ENCODE measurements around the gene IFT25. TPM values are rescaled to one million over a fixed set of nuclear protein-coding genes. Genes with fewer than 3 reads are reported as not detected.

IFT25 gene
- total RNA-seq, 2 donors from 2014 or later: 34.8 to 56.7 TPM

DNA sequence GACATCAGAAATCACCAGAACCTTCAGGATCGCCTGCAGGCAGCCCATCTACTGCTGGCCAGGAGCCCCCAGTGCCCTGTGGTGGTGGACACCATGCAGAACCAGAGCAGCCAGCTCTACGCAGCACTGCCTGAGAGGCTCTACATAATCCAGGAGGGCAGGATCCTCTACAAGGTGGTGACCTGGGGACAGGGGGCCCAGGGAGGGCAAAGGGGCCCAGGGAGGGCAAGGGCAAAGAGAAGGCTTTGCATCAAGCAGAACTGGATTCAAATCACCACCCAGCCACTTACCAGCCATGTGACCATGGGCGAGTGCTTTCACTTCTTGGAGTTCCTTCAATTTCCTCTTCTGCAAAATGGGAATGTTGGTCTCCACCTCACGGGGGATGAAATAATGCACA is 39.4 kb downstream of the IFT25 start:
- Histone ChIP-seq H3K4me3 (ENCODE audit: low read length) (no peak overlapping the region), H3K27ac (ENCODE audit: low read depth, low read length) (no peak overlapping the region), H3K4me1 (ENCODE audit: control insufficient read depth, insufficient read depth, low read length) (peaks cover 5% of the 10 kb centered on the region), H3K9me3 (ENCODE audit: control insufficient read depth, low read length) (no peaks in the 10 kb centered on the region), H3K27me3 (ENCODE audit: control insufficient read depth, insufficient read depth, low read length, poor library complexity, severe bottlenecking) (no peaks in the 10 kb centered on the region), H3K9ac (ENCODE audit: extremely low read depth, low read length, poor library complexity, severe bottlenecking) (no peak overlapping the region), H3K36me3 (ENCODE audit: control insufficient read depth, insufficient read depth, low read length) (no peaks in the 10 kb centered on the region)
- Mint-ChIP-seq H3K27me3 (ENCODE audit: insufficient read depth) (no peaks in the 10 kb centered on the region), H3K4me3 (no peak overlapping the region), H3K4me1 (peaks cover 4% of the 10 kb centered on the region), H3K36me3 (ENCODE audit: low read depth) (no peaks in the 10 kb centered on the region), H3K27ac (no peak overlapping the region), H3K9me3 (no peaks in the 10 kb centered on the region)
- DNase-seq: no peak
- TF ChIP-seq, protein P1, sequence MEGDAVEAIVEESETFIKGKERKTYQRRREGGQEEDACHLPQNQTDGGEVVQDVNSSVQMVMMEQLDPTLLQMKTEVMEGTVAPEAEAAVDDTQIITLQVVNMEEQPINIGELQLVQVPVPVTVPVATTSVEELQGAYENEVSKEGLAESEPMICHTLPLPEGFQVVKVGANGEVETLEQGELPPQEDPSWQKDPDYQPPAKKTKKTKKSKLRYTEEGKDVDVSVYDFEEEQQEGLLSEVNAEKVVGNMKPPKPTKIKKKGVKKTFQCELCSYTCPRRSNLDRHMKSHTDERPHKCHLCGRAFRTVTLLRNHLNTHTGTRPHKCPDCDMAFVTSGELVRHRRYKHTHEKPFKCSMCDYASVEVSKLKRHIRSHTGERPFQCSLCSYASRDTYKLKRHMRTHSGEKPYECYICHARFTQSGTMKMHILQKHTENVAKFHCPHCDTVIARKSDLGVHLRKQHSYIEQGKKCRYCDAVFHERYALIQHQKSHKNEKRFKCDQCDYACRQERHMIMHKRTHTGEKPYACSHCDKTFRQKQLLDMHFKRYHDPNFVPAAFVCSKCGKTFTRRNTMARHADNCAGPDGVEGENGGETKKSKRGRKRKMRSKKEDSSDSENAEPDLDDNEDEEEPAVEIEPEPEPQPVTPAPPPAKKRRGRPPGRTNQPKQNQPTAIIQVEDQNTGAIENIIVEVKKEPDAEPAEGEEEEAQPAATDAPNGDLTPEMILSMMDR (conservative IDR thresholded peaks at IDR 0.05): no peak
- 92 to 100% methylated on average over 2 to 4 of the region's 4 CpGs for WGBS, 2 experiments (ENCODE audit: insufficient coverage in 1 of 2, insufficient read length in 1 of 2)

DNA sequence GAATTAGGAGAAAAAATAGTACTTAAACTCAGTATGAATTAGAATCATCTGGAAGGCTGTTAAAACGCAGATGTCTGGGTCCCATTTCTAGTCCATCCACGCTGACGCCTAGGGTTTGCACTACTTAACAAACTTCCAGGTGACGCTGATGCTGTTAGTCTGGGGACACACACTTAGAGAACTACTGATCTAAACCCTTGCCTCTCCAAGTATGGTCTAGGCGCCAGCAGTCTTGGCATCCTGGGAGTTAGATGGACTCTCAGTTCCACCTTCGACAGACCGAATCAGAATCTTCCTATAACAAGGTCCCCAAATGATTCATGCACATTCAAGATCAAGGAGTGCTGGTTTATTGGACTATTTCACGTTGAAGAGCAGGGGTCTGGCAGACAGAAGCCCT is 40.0 kb downstream of the IFT25 start:
- Mint-ChIP-seq H3K36me3 (ENCODE audit: low read depth) (no peaks in the 10 kb centered on the region), H3K4me3 (no peak overlapping the region), H3K27ac (no peak overlapping the region), H3K27me3 (ENCODE audit: insufficient read depth) (no peaks in the 10 kb centered on the region), H3K9me3 (no peaks in the 10 kb centered on the region), H3K4me1 (peaks cover 4% of the 10 kb centered on the region)
- Histone ChIP-seq H3K36me3 (ENCODE audit: control insufficient read depth, insufficient read depth, low read length) (no peaks in the 10 kb centered on the region), H3K27me3 (ENCODE audit: control insufficient read depth, insufficient read depth, low read length, poor library complexity, severe bottlenecking) (no peaks in the 10 kb centered on the region), H3K27ac (ENCODE audit: low read depth, low read length) (no peak overlapping the region), H3K4me3 (ENCODE audit: low read length) (no peak overlapping the region), H3K9me3 (ENCODE audit: control insufficient read depth, low read length) (no peaks in the 10 kb centered on the region), H3K4me1 (ENCODE audit: control insufficient read depth, insufficient read depth, low read length) (peaks cover 5% of the 10 kb centered on the region), H3K9ac (ENCODE audit: extremely low read depth, low read length, poor library complexity, severe bottlenecking) (no peak overlapping the region)
- no peak for DNase-seq
- 94 to 95% methylated on average over 8 of the region's 8 CpGs for WGBS, 2 experiments (ENCODE audit: insufficient coverage in 1 of 2, insufficient read length in 1 of 2)
- TF ChIP-seq, protein P1 (conservative IDR thresholded peaks at IDR 0.05): no peak

- Histone ChIP-seq H3K36me3 (ENCODE audit: control insufficient read depth, insufficient read depth, low read length) (no peaks in the 10 kb centered on the region), H3K4me3 (ENCODE audit: low read length) (no peak overlapping the region), H3K9ac (ENCODE audit: extremely low read depth, low read length, poor library complexity, severe bottlenecking) (no peak overlapping the region), H3K4me1 (ENCODE audit: control insufficient read depth, insufficient read depth, low read length) (no peaks in the 10 kb centered on the region), H3K27ac (ENCODE audit: low read depth, low read length) (no peak overlapping the region), H3K9me3 (ENCODE audit: control insufficient read depth, low read length) (no peaks in the 10 kb centered on the region), H3K27me3 (ENCODE audit: control insufficient read depth, insufficient read depth, low read length, poor library complexity, severe bottlenecking) (no peaks in the 10 kb centered on the region)
- Mint-ChIP-seq H3K4me3 (no peak overlapping the region), H3K9me3 (no peaks in the 10 kb centered on the region), H3K27ac (peak overlapping the region; percentile 8), H3K4me1 (peaks cover 4% of the 10 kb centered on the region), H3K36me3 (ENCODE audit: low read depth) (no peaks in the 10 kb centered on the region), H3K27me3 (ENCODE audit: insufficient read depth) (peaks cover 2% of the 10 kb centered on the region)
- TF ChIP-seq, protein P1 (conservative IDR thresholded peaks at IDR 0.05): no peak
- DNase-seq: no peak
- WGBS, 2 experiments (ENCODE audit: insufficient coverage in 1 of 2, insufficient read length in 1 of 2): 92% methylated on average over 6 to 7 of the region's 7 CpGs
Observed at GRCh38 chr1:53902235-53903138, 43.0 kb downstream of the IFT25 start.

All from endodermal cell (in vitro differentiated cells).